ENCODE measurements around the gene GPATCH4.
"Not testable (repeated sequence)": the region's sequence is repeated elsewhere in the genome, so short reads cannot be mapped to it uniquely, and the experiment has no call there.

Gene GPATCH4

GRCh38 chr1:156626079-156626438 lies 24.8 kb upstream of the GPATCH4 start:
- no peak for DNase-seq

DNA sequence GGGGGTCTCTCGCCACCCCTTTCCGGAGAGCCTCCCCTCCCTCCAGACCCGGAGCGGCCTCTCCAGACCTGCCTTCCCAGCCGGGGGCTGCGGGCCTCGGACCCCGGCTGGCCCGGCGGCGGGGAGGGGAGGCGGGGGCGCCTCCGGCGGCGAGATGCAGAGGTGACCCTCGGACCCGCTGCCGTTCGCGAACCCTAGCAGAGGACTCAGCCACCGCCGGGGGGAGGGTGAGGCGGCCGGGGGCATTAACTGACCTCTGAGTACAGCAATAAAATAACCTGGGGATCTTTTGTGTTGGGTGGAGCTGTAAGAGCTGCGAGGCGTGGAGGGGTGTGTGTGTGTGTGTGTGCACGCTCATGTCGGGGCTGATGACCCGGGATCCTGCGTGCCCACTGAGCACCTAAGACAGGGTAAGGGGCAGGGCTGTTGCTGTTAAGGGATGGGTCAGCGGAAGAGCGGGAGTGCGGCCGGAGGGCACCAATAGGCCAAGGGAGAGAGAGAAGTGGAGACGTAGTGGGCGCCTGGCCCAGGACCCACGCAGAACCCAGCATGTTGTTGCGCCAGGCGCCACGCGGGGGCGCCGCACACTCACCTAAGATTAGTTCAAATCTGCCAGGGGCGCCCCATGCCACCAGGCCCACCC lies 24.3 kb upstream of the GPATCH4 start:
- DNase-seq = no peak

- no peak for DNase-seq
These were observed 23.6 kb upstream of the GPATCH4 start for GRCh38 chr1:156624814-156625435.

DNA sequence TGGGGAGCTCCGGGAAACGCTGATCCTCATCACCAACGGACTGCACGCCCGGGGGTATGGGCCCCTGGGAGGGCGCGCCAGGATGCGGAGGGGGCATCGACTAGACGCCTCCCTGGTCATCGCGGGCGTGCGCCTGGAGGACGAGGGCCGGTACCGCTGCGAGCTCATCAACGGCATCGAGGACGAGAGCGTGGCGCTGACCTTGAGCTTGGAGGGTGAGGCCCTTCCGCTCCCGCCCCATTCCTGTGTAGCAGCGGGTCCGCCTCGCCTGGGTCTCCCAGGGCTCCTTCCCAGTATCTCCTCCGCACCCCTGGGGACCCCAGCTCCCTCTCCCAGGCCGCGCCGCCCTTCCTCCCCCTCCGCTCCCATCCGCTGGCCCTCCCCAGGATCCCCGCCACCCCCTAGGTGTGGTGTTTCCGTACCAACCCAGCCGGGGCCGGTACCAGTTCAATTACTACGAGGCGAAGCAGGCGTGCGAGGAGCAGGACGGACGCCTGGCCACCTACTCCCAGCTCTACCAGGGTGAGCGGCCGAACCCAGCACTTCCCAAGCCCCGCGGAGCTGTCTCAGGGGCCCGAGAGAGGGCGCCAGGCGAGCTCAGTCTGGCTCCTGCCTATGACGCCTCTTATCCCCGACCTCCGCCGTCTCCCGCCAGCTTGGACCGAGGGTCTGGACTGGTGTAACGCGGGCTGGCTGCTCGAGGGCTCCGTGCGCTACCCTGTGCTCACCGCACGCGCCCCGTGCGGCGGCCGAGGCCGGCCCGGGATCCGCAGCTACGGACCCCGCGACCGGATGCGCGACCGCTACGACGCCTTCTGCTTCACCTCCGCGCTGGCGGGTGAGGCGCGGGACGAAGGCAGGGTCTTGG lies 22.9 kb upstream of the GPATCH4 start:
- DNase-seq = peak; percentile 32

DNA sequence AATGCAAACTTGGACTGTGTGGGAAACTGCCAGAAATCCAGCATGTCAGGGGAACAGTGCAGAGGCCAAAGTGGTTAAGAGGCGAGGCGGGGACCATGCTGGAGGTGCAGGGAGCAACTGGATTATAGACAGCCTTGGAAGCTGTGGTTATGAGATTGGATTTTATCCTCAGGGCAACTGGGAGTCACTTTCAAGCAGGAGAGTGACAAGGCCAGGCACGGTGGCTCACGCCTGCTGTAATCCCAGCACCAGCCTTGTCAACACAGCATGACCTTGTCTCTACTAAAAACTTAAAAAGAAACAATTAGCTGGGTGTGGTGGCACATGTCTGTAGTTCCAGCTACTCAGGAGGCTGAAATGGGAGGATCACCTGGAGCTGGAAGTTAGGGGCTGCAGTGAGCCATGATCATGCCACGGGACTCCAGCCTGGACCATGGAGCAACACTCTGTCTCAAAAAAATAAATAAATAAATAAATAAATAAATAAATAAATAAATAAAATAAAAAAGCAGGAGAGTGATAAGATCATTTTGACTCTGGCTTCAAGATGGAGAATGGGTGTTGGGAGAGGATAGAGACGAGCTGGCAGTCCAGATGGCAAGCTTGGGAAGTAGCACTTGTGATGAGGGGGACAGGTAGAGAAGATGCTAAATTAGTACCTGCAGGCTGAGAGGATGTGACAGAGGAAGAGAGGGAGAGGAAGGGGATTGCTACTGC lies 21.5 kb upstream of the GPATCH4 start:
- DNase-seq = no peak

DNA sequence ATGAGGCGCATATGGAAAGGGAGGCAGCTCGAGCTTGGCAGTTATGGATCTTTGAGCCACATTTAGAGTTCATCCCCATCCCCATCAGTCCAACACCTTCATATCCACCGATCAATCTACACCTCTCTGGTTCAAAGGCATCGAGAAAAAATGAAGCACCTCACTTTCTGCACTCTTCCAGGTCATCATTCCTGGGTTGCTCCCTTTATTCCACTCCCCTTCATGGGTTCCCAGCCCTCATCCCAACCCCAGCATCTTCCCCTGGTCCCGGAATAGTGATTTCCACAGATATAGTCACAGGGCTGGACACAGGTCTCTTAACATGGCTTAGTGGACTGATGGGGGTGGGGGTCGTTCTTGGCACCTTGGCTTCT lies 18.3 kb upstream of the GPATCH4 start:
- DNase-seq = no peak

DNA sequence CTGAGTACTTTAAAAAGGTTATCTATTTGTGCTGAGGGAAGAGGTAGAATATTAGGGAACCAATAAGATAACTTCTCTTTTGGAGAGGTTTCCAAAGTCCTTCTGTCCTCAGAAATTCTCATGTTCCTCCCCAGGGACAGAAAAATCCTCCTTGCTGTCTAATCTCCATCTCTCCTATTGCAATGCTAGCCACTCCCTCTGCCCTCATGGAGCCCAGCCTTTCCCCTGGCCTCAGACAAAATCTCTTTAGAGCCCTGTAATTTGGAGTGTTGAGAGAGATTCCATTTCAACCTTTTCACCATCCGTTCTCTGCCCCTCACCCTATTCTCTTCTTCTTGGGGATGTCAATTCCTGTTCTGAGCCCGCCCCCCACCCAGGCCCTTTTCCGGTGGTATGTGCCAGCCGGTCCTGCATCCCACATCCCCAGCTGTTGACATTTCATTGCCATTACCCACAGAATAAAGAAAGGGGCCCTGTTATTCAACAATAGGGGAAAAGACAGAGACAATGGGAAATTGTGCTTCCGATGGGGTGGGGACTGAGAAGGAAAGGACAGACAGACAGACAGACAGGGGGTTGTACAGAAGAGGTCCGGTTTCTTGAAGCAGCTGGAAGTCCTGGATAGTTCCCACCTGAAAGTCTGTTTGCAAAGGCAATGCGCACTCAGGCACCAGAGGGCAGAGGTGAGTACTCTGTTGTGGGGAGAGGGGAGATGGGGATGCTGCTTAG lies 17.7 kb upstream of the GPATCH4 start, which contains the start of gene HAPLN2:
TSS of gene HAPLN2 (plus strand) at position 563 of the 729 bp plus-strand sequence. CDS start 4,076 bp downstream, outside the sequence.
- DNase-seq = no peak

GRCh38 chr1:156616463-156616862 lies 15.2 kb upstream of the GPATCH4 start:
- DNase-seq = peak; percentile 56

DNA sequence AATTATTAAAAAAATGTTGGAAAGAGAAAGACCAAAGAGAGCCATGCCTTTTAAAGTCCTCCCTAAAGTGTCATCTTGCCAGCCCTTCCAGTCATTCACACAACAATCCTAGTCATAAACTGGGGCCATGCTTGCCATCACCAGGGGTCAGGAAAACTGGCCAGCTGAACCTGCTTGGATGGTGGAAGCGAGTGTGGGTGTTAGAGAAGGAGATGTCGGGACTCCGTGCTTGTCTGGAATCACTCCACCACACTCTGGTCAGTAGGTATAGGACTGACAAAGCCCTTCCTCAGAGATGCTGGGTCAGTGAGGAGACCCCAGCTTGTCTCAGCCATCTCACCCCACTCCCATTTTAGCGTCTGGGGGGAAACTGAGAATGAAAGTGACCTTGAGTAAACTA lies 14.7 kb upstream of the GPATCH4 start:
- no peak for DNase-seq

DNA sequence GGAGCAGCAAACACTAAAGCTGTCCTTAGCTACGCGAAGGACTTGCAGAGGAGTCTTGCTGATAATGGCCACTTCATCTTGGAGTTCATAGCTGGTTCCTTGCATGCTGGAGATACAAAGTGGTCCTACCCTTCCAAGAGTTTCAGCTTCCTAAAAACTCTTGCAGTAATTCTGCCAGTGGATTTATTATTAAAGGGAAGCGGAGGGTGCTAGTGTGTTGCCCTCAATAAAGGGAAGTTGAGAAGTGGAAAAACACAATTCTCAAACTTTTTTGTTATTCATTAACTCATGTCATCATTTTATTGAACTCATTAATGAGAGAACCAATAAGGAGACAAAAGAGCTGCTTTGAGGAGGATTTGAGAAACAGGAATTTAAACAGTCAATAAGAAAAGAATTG lies 11.4 kb upstream of the GPATCH4 start:
- DNase-seq = no peak

- DNase-seq = not testable (repeated sequence)
These were observed 8.8 kb upstream of the GPATCH4 start for GRCh38 chr1:156610072-156610471.

GRCh38 chr1:156608981-156609380 lies 7.7 kb upstream of the GPATCH4 start:
- DNase-seq = no peak

DNA sequence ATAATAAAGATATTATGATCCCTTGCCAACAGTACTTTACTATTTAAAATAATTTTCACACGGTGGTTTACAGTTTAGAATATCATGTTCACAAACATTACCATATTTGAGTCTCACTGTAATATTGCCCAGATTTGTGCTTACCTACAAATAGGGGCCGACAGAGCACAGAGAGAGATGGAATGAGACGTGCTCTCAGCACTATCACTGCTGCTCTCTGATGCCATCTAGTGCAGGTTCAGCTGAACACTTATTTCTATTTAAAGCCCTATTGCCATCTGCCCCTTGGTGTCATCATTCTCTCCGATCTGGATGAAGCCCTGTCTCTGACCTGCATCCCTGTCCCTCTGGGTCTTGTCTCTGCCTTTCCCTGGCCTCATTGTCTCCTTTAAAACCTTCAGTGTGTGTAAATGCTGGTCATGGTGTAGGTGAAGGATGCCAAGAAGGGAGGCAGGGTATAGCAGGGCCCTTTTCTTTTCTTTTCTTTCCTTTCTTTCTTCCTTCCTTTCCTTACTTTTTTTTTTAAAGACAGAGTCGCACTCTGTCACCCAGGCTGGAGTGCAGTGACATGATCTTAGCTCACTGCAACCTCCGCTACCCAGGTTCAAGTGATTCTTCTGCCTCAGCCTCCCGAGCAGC lies 6.9 kb upstream of the GPATCH4 start:
- DNase-seq = peak; percentile 64

- DNase-seq = not testable (repeated sequence)
These were observed 6.1 kb upstream of the GPATCH4 start for GRCh38 chr1:156607344-156607743.

DNA sequence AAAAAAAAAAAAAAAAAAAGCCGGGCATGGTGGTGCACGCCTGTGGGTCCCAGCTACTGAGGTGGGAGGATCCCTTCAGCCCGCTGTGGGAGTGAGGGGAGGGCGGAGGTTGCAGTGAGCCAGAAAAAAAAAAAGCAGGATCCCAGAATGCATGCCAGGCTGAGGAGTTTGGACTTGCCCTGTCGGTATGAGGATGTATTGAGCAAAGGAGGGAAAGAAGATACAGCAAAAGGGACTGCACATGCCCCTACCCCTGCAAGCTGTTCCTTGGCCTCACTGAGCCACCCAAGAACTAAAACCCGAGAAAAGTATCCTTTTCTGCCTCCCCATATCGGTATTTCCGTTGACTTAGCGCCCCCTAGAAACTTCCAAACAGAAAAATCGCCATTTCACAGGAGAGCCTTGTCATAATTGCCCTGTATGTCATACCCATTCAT lies 1.3 kb upstream of the GPATCH4 start:
- no peak for DNase-seq

DNA sequence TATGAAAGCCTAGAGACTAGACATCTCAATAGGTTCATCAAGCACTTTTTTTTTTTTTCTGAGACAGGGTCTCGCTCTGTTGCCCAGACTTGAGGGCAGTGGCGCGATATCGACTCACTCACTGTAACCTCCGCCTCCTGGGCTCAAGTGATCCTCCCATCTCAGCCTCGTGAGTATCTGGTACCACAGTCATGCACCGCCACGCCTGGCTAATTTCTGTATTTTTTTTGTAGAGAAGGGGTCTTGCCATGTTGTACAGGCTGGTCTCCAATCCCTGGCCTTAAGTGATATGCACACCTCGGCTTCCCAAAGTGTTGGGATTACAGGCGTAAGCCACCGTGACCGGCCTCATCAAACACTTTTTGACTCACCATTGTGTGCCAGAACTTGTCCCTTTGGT lies 613 bp upstream of the GPATCH4 start:
- no peak for DNase-seq

DNA sequence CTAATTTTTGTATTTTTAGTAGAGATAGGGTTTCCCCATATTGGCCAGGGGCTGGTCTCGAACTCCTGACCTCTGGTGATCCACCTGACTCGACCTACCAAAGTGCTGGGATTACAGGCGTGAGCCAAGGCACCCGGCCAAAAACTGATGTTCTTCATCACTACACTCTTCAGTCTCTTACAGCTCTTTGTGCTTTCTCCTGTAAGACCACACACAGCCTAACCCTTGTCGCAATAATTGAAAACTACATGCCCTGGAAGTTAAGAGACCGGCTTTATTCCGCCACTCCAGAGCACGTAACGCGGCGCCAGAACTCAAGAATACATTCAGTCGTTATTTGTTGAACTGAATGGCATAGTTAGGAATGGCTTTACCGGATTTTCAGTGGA lies 552 bp downstream of the GPATCH4 start:
- no peak for DNase-seq

- DNase-seq = no peak
These were observed 1.5 kb downstream of the GPATCH4 start for GRCh38 chr1:156599811-156600210.

- no peak for DNase-seq
These were observed 2.4 kb downstream of the GPATCH4 start for GRCh38 chr1:156598731-156599432.

- DNase-seq = no peak
These were observed 3.2 kb downstream of the GPATCH4 start for GRCh38 chr1:156598125-156598524.

- no peak for DNase-seq
These were observed 4.9 kb downstream of the GPATCH4 start for GRCh38 chr1:156596426-156596825.

Measured in fibroblast of skin of right quadriceps (primary cell).